Motor neuron (in vitro differentiated cells): Measurements from ENCODE around the gene CHTF8. TPM values are rescaled to one million over a fixed set of nuclear protein-coding genes. Genes with fewer than 3 reads are reported as not detected.

Experiments
- ATAC-seq, 8 experiments: fragments of 200-7000 bp; cut with Tn5 transposase; replicated peaks in 6 of 8; 2 replicates each; pipeline ENCODE4 v1.8.0; 2021; ENCODE audit warnings: mild to moderate bottlenecking in 8 of 8, moderate library complexity in 8 of 8
- H3K27ac ChIP-seq, 2 donors: fragments of 250-450 bp; sonication (Bioruptor Pico); 2 replicates each; pipeline ENCODE4 v1.9.0; 2021; ENCODE audit warnings: antibody characterized with exemption in 2 of 2, mild to moderate bottlenecking in 2 of 2, moderate library complexity in 1 of 2
- H3K4me1 ChIP-seq, 2 donors: fragments of 250-450 bp; sonication (Bioruptor Pico); replicated peaks in 1 of 2; 2 replicates each; pipeline ENCODE4 v1.6.1; 2021; ENCODE audit warnings: antibody characterized with exemption in 2 of 2, mild to moderate bottlenecking in 2 of 2, moderate library complexity in 1 of 2
- H3K4me3 ChIP-seq, 5 donors: fragments of 250-450 bp; sonication (Bioruptor Pico); 2 replicates each; pipeline ENCODE4 v1.9.0; 2021; ENCODE audit warnings: antibody characterized with exemption in 5 of 5, mild to moderate bottlenecking in 5 of 5, moderate library complexity in 4 of 5
- WGBS, 10 experiments: fragments of 450-650 bp; shearing (Covaris generic); methylation state at CpG; one replicate each; pipeline ENCODE4 v1.0.0; 2022; 5-methylcytosine and 5-hydroxymethylcytosine counted together
- in situ Hi-C, 9 experiments: fragments of 400-800 bp; cut with MboI; loops; one replicate each; pipeline ENCODE4 v1.15.0; 2021; ENCODE audit warnings: low sequenced_read_pairs in 9 of 9, low pct_unique_long_range_greater_than_20kb in 2 of 9; ENCODE audit not compliant: unreplicated experiment in 9 of 9
- total RNA-seq, 8 experiments: library from RNA; unstranded; fragments of 300-600 nt; gene quantifications; 2 replicates each; pipeline versions ENCODE4 v1.2.3 to v1.2.4, GENCODE V29; 2022

Gene CHTF8
- total RNA-seq, 8 experiments from 2014 or later = 29.4 to 111 (median 54.2) TPM

DNA sequence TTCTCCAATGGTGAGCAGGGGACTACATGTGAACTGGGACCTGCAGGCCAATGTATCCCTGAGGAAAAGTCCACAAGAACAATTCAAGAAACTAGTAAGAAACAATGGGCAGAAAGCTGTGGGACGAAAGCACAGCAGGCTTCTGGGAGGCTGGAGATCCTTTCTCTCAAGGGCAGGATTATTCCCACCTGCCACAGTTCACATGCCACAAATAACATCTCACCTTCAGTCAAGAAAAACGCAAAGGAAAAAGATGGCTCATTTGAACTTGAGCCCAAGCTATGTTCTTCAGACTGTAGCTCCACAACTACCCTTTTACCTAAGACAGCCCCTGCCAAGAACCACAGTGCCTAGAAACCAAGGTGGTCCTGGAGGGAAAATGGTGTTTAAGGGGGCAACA lies 13.9 kb downstream of the CHTF8 start:
- in situ Hi-C loops = loop anchor here in 5 of 9 experiments (10.0 to 25.0 kb wide), 5 partner anchors 206 to 581 kb away; partner anchors contain the start of gene ZFP90 (in 2 of the 5)

DNA sequence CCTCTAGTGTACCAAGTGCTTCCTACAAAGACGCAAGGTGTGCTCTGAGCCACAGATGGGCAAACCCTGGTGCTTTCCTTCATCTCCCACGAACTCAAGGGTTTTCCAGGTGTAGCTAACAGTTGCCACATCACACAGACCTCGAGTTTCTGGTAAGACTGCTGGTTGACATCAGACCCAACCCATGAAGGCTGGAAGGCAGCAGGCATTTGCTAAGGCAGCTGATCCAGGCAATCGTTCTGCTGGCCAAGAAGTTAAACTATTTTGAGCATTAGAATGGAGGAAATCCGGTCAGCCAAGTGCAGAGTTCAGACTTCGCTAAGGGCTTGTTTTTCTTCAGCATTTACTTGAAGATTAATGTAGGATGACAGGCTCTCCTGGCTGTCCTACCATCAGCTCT lies 15.5 kb downstream of the CHTF8 start:
- WGBS, 10 experiments = 80 to 100% (median 87%) methylated on average over 1 to 6 of the region's 6 CpGs; no CpG with 5 or more reads in 2 of the 10 experiments
- Histone ChIP-seq H3K4me3 (no peak overlapping the region), H3K27ac (no peak overlapping the region), H3K4me1 (no peaks in the 10 kb centered on the region)
- ATAC-seq = no peak
- in situ Hi-C loops = loop anchor here in 5 of 9 experiments (10.0 to 25.0 kb wide), 5 partner anchors 205 to 580 kb away; partner anchors contain the start of gene ZFP90 (in 2 of the 5)

More for the DNA sequence above, 13.9 kb downstream of the CHTF8 start:
- ATAC-seq = no peak
- H3K27ac ChIP-seq = no peak overlapping the region
- H3K4me1 ChIP-seq = no peaks in the 10 kb centered on the region
- H3K4me3 ChIP-seq = no peak overlapping the region
- 94 to 100% (median 100%) methylated on average over 1 to 2 of the region's 2 CpGs; no CpG with 5 or more reads in 7 of the 10 experiments for WGBS, 10 experiments

DNA sequence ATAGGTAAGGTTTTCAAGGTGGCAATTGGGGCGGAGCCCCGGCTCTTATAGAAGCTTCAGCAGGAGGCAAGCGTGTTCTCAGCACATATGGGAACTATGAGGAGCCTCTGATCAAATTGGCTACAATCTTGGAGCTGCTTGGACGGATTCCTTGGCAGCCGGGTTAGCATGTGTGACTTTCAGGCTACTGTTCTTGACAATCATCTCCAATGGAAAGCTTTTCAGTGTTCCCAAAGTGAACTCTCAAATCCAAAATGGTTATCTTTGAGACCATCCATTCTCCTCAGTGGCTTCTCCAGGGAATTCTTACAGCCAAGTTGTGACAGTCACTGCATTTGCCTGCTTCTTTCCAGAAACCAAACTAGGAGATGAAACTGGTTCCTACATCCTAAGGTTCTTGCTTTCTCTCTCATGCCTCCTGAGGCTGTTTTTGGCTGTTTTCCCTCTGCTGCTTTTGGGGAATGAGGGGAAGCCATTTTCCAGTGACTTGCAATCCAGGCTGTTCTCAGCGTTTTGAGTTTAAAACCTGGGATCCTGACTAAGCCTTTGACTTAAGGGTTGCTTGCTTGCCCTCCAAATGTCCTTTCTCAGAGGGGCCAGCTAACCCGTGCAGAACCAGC lies 16.0 kb downstream of the CHTF8 start:
- in situ Hi-C loops = loop anchor here in 5 of 9 experiments (10.0 to 25.0 kb wide), 5 partner anchors 204 to 579 kb away; partner anchors contain the start of gene ZFP90 (in 2 of the 5)
- no peak for ATAC-seq

DNA sequence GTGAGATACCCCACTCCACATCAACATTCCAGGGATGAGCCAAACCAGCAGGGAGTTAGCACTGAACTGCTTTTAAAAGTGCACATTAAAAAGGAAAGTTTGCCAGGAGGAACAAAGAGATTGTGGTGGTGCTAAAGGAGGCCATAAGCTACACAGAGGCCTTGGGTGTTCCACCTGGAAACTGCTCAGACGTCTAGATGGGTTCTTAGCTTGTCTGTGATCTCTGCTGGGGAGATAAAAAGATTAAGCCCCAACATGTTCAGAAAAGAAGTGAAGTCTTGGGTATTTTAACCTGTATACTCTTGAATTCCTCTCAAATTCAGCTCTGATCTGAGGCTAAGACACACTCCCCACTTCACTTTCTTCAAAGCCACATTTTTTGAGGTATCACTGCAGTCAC lies 16.6 kb downstream of the CHTF8 start:
- ATAC-seq = no peak
- 80 to 100% (median 85%) methylated on average over 1 of the region's 1 CpG; no CpG with 5 or more reads in 6 of the 10 experiments for WGBS, 10 experiments
- Histone ChIP-seq H3K4me1 (no peaks in the 10 kb centered on the region), H3K4me3 (no peak overlapping the region), H3K27ac (no peak overlapping the region)
- in situ Hi-C loops = loop anchor here in 5 of 9 experiments (10.0 to 25.0 kb wide), 5 partner anchors 204 to 579 kb away; partner anchors contain the start of gene ZFP90 (in 2 of the 5)

More for the DNA sequence above, 16.0 kb downstream of the CHTF8 start:
- Histone ChIP-seq H3K27ac (no peak overlapping the region), H3K4me3 (no peak overlapping the region), H3K4me1 (no peaks in the 10 kb centered on the region)
- 82 to 100% (median 94%) methylated on average over 1 to 5 of the region's 7 CpGs; no CpG with 5 or more reads in 2 of the 10 experiments for WGBS, 10 experiments

DNA sequence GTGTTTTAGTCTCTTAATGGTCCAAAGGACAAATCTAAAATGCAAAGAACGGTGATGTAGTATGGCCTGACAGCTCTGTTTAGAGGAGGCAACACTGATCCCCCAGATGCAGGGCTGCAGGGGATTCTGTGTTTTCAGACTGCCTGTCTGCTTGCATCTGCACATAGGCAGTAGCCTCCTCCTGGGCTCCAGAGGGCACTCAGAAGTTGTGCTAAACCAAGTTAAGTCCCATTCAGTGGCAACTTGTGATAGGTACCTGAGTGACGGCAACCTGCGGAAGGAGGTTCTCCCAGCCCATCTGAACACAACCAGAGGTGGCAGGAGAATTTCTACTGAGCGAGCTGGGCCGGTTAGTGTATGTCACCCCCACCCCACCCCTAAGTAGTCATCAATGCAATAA lies 17.0 kb downstream of the CHTF8 start:
- Histone ChIP-seq H3K27ac (no peak overlapping the region), H3K4me1 (no peaks in the 10 kb centered on the region), H3K4me3 (no peak overlapping the region)
- in situ Hi-C loops = loop anchor here in 5 of 9 experiments (10.0 to 25.0 kb wide), 5 partner anchors 203 to 578 kb away; partner anchors contain the start of gene ZFP90 (in 2 of the 5)
- 80 to 100% (median 100%) methylated on average over 1 to 4 of the region's 5 CpGs; no CpG with 5 or more reads in 3 of the 10 experiments for WGBS, 10 experiments
- ATAC-seq = no peak

DNA sequence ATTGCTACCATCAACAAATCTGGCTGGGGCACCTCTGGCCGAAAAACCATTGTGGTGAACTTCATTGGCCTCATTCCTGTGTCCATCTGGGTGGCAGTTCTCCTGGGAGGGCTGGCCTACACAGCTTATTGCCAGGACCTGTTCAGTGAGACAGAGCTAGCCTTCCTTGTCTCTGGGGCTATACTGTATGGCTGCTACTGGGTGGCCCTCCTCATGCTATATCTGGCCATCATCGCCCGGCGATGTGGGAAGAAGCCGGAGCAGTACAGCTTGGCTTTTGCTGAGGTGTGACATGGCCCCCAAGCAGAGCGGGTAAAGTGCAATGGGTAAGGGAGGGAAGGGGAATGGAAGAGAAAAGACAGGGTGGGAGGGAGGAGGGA lies 17.4 kb downstream of the CHTF8 start:
- no peaks in the 10 kb centered on the region for H3K4me1 ChIP-seq
- in situ Hi-C loops = loop anchor here in 5 of 9 experiments (10.0 to 25.0 kb wide), 5 partner anchors 203 to 578 kb away; partner anchors contain the start of gene ZFP90 (in 2 of the 5)
- no peak for ATAC-seq
- H3K27ac ChIP-seq = no peak overlapping the region
- 80 to 100% (median 89%) methylated on average over 1 to 4 of the region's 6 CpGs; no CpG with 5 or more reads in 7 of the 10 experiments for WGBS, 10 experiments
- no peak overlapping the region for H3K4me3 ChIP-seq

DNA sequence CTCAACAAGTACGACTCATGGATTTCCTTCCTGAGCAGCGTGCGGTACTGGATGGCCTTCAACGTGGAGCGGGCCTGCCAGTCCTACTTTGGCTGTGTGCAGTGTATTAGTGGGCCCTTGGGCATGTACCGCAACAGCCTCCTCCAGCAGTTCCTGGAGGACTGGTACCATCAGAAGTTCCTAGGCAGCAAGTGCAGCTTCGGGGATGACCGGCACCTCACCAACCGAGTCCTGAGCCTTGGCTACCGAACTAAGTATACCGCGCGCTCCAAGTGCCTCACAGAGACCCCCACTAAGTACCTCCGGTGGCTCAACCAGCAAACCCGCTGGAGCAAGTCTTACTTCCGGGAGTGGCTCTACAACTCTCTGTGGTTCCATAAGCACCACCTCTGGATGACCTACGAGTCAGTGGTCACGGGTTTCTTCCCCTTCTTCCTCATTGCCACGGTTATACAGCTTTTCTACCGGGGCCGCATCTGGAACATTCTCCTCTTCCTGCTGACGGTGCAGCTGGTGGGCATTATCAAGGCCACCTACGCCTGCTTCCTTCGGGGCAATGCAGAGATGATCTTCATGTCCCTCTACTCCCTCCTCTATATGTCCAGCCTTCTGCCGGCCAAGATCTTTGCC lies 17.9 kb downstream of the CHTF8 start:
- Histone ChIP-seq H3K4me3 (no peak overlapping the region), H3K4me1 (no peaks in the 10 kb centered on the region), H3K27ac (no peak overlapping the region)
- ATAC-seq = no peak
- WGBS, 10 experiments = 79 to 98% (median 96%) methylated on average over 4 to 15 of the region's 25 CpGs; no CpG with 5 or more reads in 4 of the 10 experiments
- in situ Hi-C loops = loop anchor here in 5 of 9 experiments (10.0 to 25.0 kb wide), 5 partner anchors 202 to 577 kb away; partner anchors contain the start of gene ZFP90 (in 2 of the 5)

DNA sequence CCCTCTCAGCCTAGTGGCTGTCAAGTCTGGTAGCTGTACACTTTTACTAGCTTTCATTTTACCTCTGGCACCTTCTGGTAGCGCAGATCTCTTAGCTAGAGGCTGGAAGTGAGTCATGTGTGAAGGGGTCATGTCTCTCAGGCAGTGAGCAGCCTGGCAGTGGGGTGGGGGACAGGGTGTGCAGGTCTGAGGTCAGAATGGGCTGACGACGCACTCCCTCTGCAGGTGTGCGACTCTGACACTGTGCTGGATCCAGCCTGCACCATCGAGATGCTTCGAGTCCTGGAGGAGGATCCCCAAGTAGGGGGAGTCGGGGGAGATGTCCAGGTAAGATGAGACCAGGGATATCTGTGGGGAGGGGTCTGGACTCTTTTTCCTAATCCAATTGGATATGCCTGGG lies 19.2 kb downstream of the CHTF8 start:
- WGBS, 10 experiments = 67 to 100% (median 100%) methylated on average over 1 to 3 of the region's 7 CpGs; no CpG with 5 or more reads in 4 of the 10 experiments
- Histone ChIP-seq H3K4me1 (peaks cover 6% of the 10 kb centered on the region in 2 donors), H3K27ac (no peak overlapping the region), H3K4me3 (no peak overlapping the region)
- in situ Hi-C loops = loop anchor here in 5 of 9 experiments (10.0 to 25.0 kb wide), 5 partner anchors 201 to 576 kb away; partner anchors contain the start of gene ZFP90 (in 2 of the 5)
- no peak for ATAC-seq

DNA sequence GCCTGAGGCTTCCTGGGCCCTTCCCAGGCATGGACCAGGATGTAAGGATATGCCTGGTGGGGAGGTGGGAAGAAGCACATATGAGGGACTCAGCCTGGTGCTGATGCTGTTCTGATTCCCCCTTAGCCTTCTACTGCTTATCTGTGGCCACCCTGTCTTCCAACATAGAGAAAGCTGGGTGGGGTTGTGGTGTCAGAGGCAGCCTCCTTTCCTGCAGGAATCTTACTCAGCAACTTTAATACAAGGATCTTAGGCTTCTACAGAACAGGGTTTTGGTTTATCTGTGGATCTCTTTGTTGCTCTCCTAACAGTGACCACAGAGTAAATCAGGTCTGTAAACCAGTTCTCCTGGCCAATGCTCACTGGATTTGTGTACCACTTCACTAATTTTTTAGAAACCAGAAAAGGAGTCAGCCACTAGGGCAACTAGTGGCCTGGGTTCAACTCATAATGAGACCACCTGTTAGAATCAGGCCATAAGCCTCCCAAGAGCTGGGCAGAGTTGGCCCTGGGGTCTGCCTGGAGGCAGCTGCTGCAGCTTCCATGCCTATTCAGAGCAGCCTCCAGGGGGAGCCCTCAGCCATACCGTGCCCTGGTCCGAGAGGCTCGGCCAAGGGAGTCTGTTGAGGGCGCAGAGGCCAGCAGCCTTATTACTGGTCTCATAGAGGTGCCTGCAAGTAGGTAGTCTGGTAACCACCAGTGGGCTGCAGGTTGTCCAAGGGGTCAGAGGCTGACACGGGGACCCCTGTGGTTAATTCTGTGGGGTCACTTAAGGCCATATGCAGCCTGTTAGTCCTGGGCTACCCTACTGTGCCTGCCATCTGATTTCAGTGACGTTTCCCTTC lies 19.9 kb downstream of the CHTF8 start:
- peak; percentile 52 to 75 (median 61) for ATAC-seq
- WGBS, 10 experiments = 51 to 100% (median 83%) methylated on average over 1 to 5 of the region's 6 CpGs; no CpG with 5 or more reads in 5 of the 10 experiments
- in situ Hi-C loops = loop anchor here in 5 of 9 experiments (10.0 to 25.0 kb wide), 5 partner anchors 200 to 575 kb away; partner anchors contain the start of gene ZFP90 (in 2 of the 5)
- Histone ChIP-seq H3K4me3 (no peak overlapping the region), H3K4me1 (peaks cover 11 to 13% of the 10 kb centered on the region in 2 donors), H3K27ac (no peak overlapping the region)

DNA sequence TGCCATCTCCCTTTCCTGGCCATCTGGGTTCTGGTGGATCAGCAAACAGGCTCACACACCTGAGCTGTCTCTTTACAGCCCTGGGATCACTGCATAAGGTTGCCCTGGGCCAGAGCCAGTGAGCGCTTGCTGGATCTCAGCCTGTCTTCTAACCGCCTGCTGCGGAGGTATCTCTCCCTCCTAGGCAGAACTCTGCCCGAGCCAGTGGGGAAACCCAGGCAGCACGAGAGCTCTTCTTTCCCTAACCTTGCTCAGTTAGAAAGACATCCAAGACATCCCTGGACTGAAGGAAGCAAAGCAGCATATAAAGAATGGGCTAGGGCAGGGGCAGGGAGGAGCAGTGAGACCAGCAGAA lies 20.5 kb downstream of the CHTF8 start:
- Histone ChIP-seq H3K4me3 (no peak overlapping the region), H3K4me1 (peaks cover 11 to 15% of the 10 kb centered on the region in 2 donors), H3K27ac (no peak overlapping the region)
- WGBS, 10 experiments = 78 to 100% (median 96%) methylated on average over 1 to 5 of the region's 5 CpGs; no CpG with 5 or more reads in 7 of the 10 experiments
- in situ Hi-C loops = loop anchor here in 5 of 9 experiments (10.0 to 25.0 kb wide), 5 partner anchors 200 to 575 kb away; partner anchors contain the start of gene ZFP90 (in 2 of the 5)
- ATAC-seq = no peak

DNA sequence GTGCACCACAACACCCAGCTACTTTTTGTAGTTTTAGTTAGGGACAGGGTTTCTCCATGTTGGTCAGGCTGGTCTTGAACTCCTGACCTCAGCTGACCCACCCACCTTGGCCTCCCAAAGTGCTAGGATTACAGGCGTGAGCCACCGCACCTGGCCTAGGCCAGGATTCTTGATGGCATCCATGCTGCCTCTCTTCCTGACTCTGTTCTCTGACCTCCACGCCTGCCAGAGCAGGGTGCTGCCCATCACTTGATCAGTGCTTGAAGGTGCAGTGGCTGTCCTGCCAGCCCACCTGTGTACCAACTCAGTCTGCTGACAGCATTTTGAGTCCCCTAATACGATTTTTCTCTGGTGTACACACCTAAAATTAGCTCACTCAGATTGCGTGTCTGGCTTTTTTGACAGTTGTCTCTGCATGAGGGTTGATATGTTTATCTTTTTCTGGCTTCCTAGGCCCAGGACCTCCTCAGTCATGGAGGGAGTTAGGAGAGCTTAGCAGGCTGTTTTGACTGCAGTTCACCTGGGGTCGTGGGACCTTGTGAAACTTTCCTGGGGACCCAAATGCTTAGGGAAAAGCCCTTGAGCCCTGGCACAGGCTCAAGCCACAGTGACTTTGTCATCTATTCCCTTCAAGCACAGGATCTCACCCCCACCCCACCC lies 21.0 kb downstream of the CHTF8 start:
- in situ Hi-C loops = loop anchor here in 5 of 9 experiments (10.0 to 25.0 kb wide), 5 partner anchors 199 to 574 kb away; partner anchors contain the start of gene ZFP90 (in 2 of the 5)
- 73 to 100% (median 100%) methylated on average over 1 to 3 of the region's 6 CpGs; no CpG with 5 or more reads in 3 of the 10 experiments for WGBS, 10 experiments
- ATAC-seq = no peak
- H3K4me3 ChIP-seq = no peak overlapping the region
- H3K27ac ChIP-seq = no peak overlapping the region
- H3K4me1 ChIP-seq = peaks cover 11 to 15% of the 10 kb centered on the region in 2 donors
